HUES48 (cell line): ENCODE measurements around the gene CD69.

ENCODE experiments used
- H3K27ac ChIP-seq: one replicate; pipeline ENCODE4 v1.7.0; 2013; ENCODE audit warnings: low read depth, low read length, inconsistent platforms
- H3K27me3 ChIP-seq: 2 replicates; pipeline ENCODE4 v1.6.1; 2013; ENCODE audit warnings: mild to moderate bottlenecking, low read length; ENCODE audit not compliant: control insufficient read depth, insufficient read depth
- H3K36me3 ChIP-seq: 2 replicates; pipeline ENCODE4 v1.6.1; 2013; ENCODE audit warnings: low read length; ENCODE audit not compliant: control insufficient read depth, insufficient read depth
- H3K4me1 ChIP-seq: 2 replicates; pipeline ENCODE4 v1.6.1; 2013; ENCODE audit warnings: mild to moderate bottlenecking, low read length; ENCODE audit not compliant: control insufficient read depth, insufficient read depth
- H3K4me3 ChIP-seq: 2 replicates; pipeline ENCODE4 v1.5.1; 2013; ENCODE audit warnings: mild to moderate bottlenecking, low read depth, low read length
- H3K9ac ChIP-seq: 2 replicates; pipeline ENCODE4 v1.6.1; 2013; ENCODE audit warnings: mild to moderate bottlenecking, low read depth, low read length, moderate library complexity
- H3K9me3 ChIP-seq: 2 replicates; pipeline ENCODE4 v1.6.1; 2013; ENCODE audit warnings: low read length; ENCODE audit not compliant: control insufficient read depth, insufficient read depth

CD69 gene

GRCh38 chr12:9731393-9731792 is 29.3 kb downstream of the CD69 start:
- Histone ChIP-seq H3K9me3 (no peaks in the 10 kb centered on the region), H3K9ac (no peak overlapping the region), H3K4me3 (no peak overlapping the region), H3K27ac (no peak overlapping the region), H3K4me1 (no peaks in the 10 kb centered on the region), H3K36me3 (no peaks in the 10 kb centered on the region), H3K27me3 (no peaks in the 10 kb centered on the region)

- no peaks in the 10 kb centered on the region for H3K36me3 ChIP-seq
- no peaks in the 10 kb centered on the region for H3K27me3 ChIP-seq
- no peak overlapping the region for H3K27ac ChIP-seq
- H3K9ac ChIP-seq: no peak overlapping the region
- H3K4me3 ChIP-seq: no peak overlapping the region
- no peaks in the 10 kb centered on the region; the same call in 1 of the 2 replicates for H3K4me1 ChIP-seq
- H3K9me3 ChIP-seq: no peaks in the 10 kb centered on the region
These were observed 30.1 kb downstream of the CD69 start for GRCh38 chr12:9730591-9730990.

DNA sequence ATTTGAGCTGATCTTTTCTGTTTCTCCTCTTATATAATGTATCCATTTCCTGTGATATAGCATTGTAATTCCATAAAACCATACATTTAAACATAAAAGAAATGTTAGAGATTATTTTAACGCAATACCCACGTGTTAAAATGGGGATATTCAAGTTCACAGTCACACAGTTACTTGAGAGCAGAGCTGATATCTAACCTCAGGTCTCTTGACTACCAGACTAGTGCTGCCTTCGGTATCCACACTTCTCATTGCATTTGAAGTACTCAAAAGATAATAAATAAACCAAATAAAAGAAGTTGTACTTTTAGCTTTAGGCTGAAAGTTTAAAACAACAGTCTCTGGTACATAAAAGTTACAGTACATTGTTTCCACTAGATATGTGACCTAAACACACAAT is 30.7 kb downstream of the CD69 start:
- no peak overlapping the region for H3K4me3 ChIP-seq

GRCh38 chr12:9729082-9729481 is 31.6 kb downstream of the CD69 start:
- Histone ChIP-seq H3K36me3 (no peaks in the 10 kb centered on the region), H3K9me3 (no peaks in the 10 kb centered on the region), H3K27me3 (no peaks in the 10 kb centered on the region), H3K9ac (no peak overlapping the region), H3K27ac (no peak overlapping the region), H3K4me3 (no peak overlapping the region), H3K4me1 (no peaks in the 10 kb centered on the region; the same call in 1 of the 2 replicates)

More for the DNA sequence above, 30.7 kb downstream of the CD69 start:
- Histone ChIP-seq H3K9me3 (no peaks in the 10 kb centered on the region), H3K9ac (no peak overlapping the region), H3K27me3 (no peaks in the 10 kb centered on the region), H3K36me3 (no peaks in the 10 kb centered on the region), H3K27ac (no peak overlapping the region), H3K4me1 (no peaks in the 10 kb centered on the region; the same call in 1 of the 2 replicates)

GRCh38 chr12:9727813-9728212 is 32.9 kb downstream of the CD69 start:
- Histone ChIP-seq H3K27me3 (no peaks in the 10 kb centered on the region), H3K9me3 (no peaks in the 10 kb centered on the region), H3K4me1 (no peaks in the 10 kb centered on the region; the same call in 1 of the 2 replicates), H3K36me3 (no peaks in the 10 kb centered on the region), H3K27ac (no peak overlapping the region), H3K9ac (no peak overlapping the region), H3K4me3 (no peak overlapping the region)

GRCh38 chr12:9725213-9725870 is 35.4 kb downstream of the CD69 start:
- Histone ChIP-seq H3K27ac (no peak overlapping the region), H3K27me3 (no peaks in the 10 kb centered on the region), H3K36me3 (no peaks in the 10 kb centered on the region), H3K4me1 (no peaks in the 10 kb centered on the region; the same call in 1 of the 2 replicates), H3K9me3 (no peaks in the 10 kb centered on the region), H3K4me3 (no peak overlapping the region), H3K9ac (no peak overlapping the region)

- no peak overlapping the region for H3K9ac ChIP-seq
- H3K27me3 ChIP-seq: no peaks in the 10 kb centered on the region
- no peak overlapping the region for H3K4me3 ChIP-seq
- H3K4me1 ChIP-seq: no peaks in the 10 kb centered on the region; the same call in 1 of the 2 replicates
- no peaks in the 10 kb centered on the region for H3K36me3 ChIP-seq
- H3K9me3 ChIP-seq: no peaks in the 10 kb centered on the region
- no peak overlapping the region for H3K27ac ChIP-seq
These were observed 36.7 kb downstream of the CD69 start for GRCh38 chr12:9724023-9724422.

DNA sequence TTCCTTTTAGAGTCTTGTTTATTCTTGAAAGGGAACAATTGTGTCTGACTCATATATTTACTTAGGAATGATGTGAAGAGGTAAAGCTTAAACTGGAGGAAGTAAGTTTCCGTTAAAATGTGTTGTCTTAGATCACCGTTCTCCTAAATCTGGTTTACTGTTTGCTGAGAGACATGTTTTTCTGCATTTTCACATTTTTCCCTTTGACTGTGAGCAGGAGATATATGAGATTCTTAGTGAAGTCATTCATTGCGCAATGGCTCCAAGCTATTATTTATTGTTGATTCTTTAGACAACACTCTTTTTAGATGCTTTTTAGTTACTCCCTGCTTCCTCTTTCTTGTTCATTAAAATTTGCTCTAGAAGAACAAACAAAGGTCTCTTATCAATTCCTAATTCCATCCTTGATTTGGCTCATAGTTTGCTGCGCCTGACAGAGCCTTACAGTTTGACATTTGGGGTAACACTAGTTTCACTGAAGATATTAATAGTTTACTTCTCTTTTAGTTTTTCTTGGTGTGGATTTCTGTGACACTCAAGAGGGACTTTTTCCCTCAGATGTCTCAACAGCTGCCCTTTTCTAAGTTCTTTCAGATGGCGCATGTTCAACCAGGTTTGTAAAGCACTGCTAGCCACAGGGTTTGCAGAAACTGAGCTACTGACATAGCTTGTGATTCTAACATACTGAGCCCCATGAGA is 39.2 kb downstream of the CD69 start:
- Histone ChIP-seq H3K4me1 (no peaks in the 10 kb centered on the region; the same call in 1 of the 2 replicates), H3K9me3 (no peaks in the 10 kb centered on the region), H3K27me3 (no peaks in the 10 kb centered on the region), H3K27ac (no peak overlapping the region), H3K4me3 (no peak overlapping the region), H3K9ac (no peak overlapping the region), H3K36me3 (no peaks in the 10 kb centered on the region)

- Histone ChIP-seq H3K9ac (no peak overlapping the region), H3K9me3 (no peaks in the 10 kb centered on the region), H3K27ac (no peak overlapping the region), H3K4me1 (no peaks in the 10 kb centered on the region; the same call in 1 of the 2 replicates), H3K27me3 (no peaks in the 10 kb centered on the region), H3K4me3 (no peak overlapping the region), H3K36me3 (no peaks in the 10 kb centered on the region)
These were observed 40.9 kb downstream of the CD69 start for GRCh38 chr12:9719790-9720189.

- Histone ChIP-seq H3K9me3 (no peaks in the 10 kb centered on the region), H3K4me3 (no peak overlapping the region), H3K36me3 (no peaks in the 10 kb centered on the region), H3K4me1 (no peaks in the 10 kb centered on the region; the same call in 1 of the 2 replicates), H3K9ac (no peak overlapping the region), H3K27ac (no peak overlapping the region), H3K27me3 (no peaks in the 10 kb centered on the region)
These were observed 41.7 kb downstream of the CD69 start for GRCh38 chr12:9718968-9719367.
